Stimulated activated CD4-positive, alpha-beta T cell treated with anti-CD3 and anti-CD28 coated beads, Interleukin-1b, Interleukin-23, amount 100 ng/mL, for 1 hour (primary cell): ENCODE measurements around the gene HJURP.

ENCODE experiments used
- DNase-seq, 2 donors: peaks; one replicate each; pipeline ENCODE4 v3.0.0-alpha.2; 2020; ENCODE audit warnings: low read depth in 2 of 2

HJURP gene

GRCh38 chr2:233793465-233794127 lies 60.7 kb downstream of the HJURP start:
- no peak for DNase-seq

GRCh38 chr2:233792720-233793119 lies 61.6 kb downstream of the HJURP start:
- no peak for DNase-seq

GRCh38 chr2:233791883-233792329 lies 62.4 kb downstream of the HJURP start:
- no peak for DNase-seq

GRCh38 chr2:233791151-233791882 lies 63.0 kb downstream of the HJURP start:
- DNase-seq, result no peak

- DNase-seq, result no peak
These were observed 64.8 kb downstream of the HJURP start for GRCh38 chr2:233789554-233789953.
